HCT116 (cell line): ENCODE results near the gene CLDN17. TPM values are rescaled to one million over a fixed set of nuclear protein-coding genes. Genes with fewer than 3 reads are reported as not detected.

ENCODE experiments used
- ATAC-seq: fragments of 200-7000 bp; cut with Tn5 transposase; 2 replicates; pipeline ENCODE4 v1.9.1; 2020; ENCODE audit warnings: mild to moderate bottlenecking, moderate library complexity
- BruUV-seq: library from RNA; stranded (reverse); fragments of 400-500 nt; replicated peaks from 2 replicates; lab custom pipeline; 2021; lab: Mats Ljungman, UMichigan
- CTCF ChIA-PET: fragments of 300-600 bp; sonication (Branson Sonifier 250); formaldehyde crosslinking; loops from one replicate; lab custom pipeline; 2021; ENCODE audit warnings: antibody characterized with exemption; lab: Charles Lee
- POLR2A ChIA-PET: fragments of 300-600, 350-600 bp; sonication (Branson Sonifier 250); formaldehyde crosslinking; loops from one replicate; lab custom pipeline; 2021; ENCODE audit warnings: antibody characterized with exemption; lab: Charles Lee
- RAD21 ChIA-PET, 2 experiments: fragments of 300-600 bp; sonication (Branson Sonifier 250); formaldehyde crosslinking; loops; one replicate each; lab custom pipeline; 2023; ENCODE audit warnings: low total read pairs in 2 of 2; ENCODE audit not compliant: uncharacterized antibody in 2 of 2, unreplicated experiment in 2 of 2, low non-redundant PET in 1 of 2; lab: Charles Lee
- DNase-seq: peaks from one replicate; pipeline ENCODE4 v3.0.0-alpha.2; 2010; ENCODE audit warnings: low read depth, low spot score
- H2AFZ ChIP-seq: fragments of 200-600 bp; shearing (Covaris generic), sonication (generic); 2 replicates; pipeline ENCODE4 v1.6.1; 2017; ENCODE audit warnings: low read depth, mixed run types, mixed read lengths, antibody characterized with exemption, low read length; ENCODE audit not compliant: poor library complexity, severe bottlenecking
- H3K27ac ChIP-seq: 2 replicates; pipeline ENCODE4 v1.5.1; 2012; ENCODE audit warnings: low read depth, low read length
- H3K27me3 ChIP-seq: fragments of 200-600 bp; sonication (generic); 2 replicates; pipeline ENCODE4 v1.6.1; 2016; ENCODE audit warnings: mixed run types, low read length, mixed read lengths; ENCODE audit not compliant: insufficient read depth
- H3K36me3 ChIP-seq, 2 experiments: fragments of 200-500 bp in 1 of 2; fragments of 200-600 bp in 1 of 2; sonication (Bioruptor generic) in 1 of 2; sonication (generic) in 1 of 2; 2 replicates each; pipeline versions ENCODE4 v1.5.1 to v1.6.1; 2014 to 2016; ENCODE audit warnings: low read length in 2 of 2, inconsistent platforms in 1 of 2, mixed read lengths in 1 of 2, mixed run types in 1 of 2; ENCODE audit not compliant: insufficient read depth in 2 of 2, control insufficient read depth in 1 of 2
- H3K4me1 ChIP-seq, 2 experiments: fragments of 200-600 bp in 1 of 2; sonication (generic) in 1 of 2; 2 replicates each; pipeline versions ENCODE4 v1.5.1 to v1.6.1; 2012 to 2017; ENCODE audit warnings: low read length in 2 of 2, inconsistent platforms in 1 of 2, mild to moderate bottlenecking in 1 of 2, mixed read lengths in 1 of 2, mixed run types in 1 of 2, moderate library complexity in 1 of 2; ENCODE audit not compliant: insufficient read depth in 2 of 2, control insufficient read depth in 1 of 2
- H3K4me2 ChIP-seq: fragments of 200-600 bp; sonication (generic); 2 replicates; pipeline ENCODE4 v1.6.1; 2017; ENCODE audit warnings: mixed run types, low read length, mixed read lengths
- H3K4me3 ChIP-seq, 2 experiments: fragments of 200-600 bp in 1 of 2; sonication (generic) in 1 of 2; replicated peaks in 1 of 2; 2 replicates each; pipeline ENCODE4 v1.5.1; 2011 to 2016; ENCODE audit warnings: low read length in 2 of 2, control low read depth in 1 of 2, low read depth in 1 of 2, mild to moderate bottlenecking in 1 of 2, mixed read lengths in 1 of 2, mixed run types in 1 of 2
- H3K79me2 ChIP-seq: fragments of 200-600 bp; sonication (generic); 2 replicates; pipeline ENCODE4 v1.6.1; 2017; ENCODE audit warnings: mild to moderate bottlenecking, mixed run types, low read length, moderate library complexity, mixed read lengths; ENCODE audit not compliant: insufficient read depth
- H3K9ac ChIP-seq: fragments of 200-600 bp; sonication (generic); 2 replicates; pipeline ENCODE4 v1.6.1; 2016; ENCODE audit warnings: low read length, mixed read lengths
- H3K9me2 ChIP-seq: fragments of 200-600 bp; sonication (generic), shearing (Covaris generic); 2 replicates; pipeline ENCODE4 v1.6.1; 2017; ENCODE audit warnings: mixed run types, mild to moderate bottlenecking, moderate library complexity; ENCODE audit not compliant: insufficient read depth
- H3K9me3 ChIP-seq, 2 experiments: fragments of 200-500 bp in 1 of 2; fragments of 200-600 bp in 1 of 2; sonication (Bioruptor generic) in 1 of 2; sonication (generic) in 1 of 2; 2 replicates each; pipeline ENCODE4 v1.6.1; 2014 to 2017; ENCODE audit warnings: low read length in 2 of 2, mixed read lengths in 2 of 2, inconsistent platforms in 1 of 2, low read depth in 1 of 2, mild to moderate bottlenecking in 1 of 2, mixed run types in 1 of 2, moderate library complexity in 1 of 2; ENCODE audit not compliant: control insufficient read depth in 1 of 2, insufficient read depth in 1 of 2
- H4K20me1 ChIP-seq: fragments of 200-600 bp; sonication (generic), shearing (Covaris generic); 2 replicates; pipeline ENCODE4 v1.6.1; 2017; ENCODE audit warnings: mixed run types, mild to moderate bottlenecking, moderate library complexity; ENCODE audit not compliant: insufficient read depth
- CBX3 ChIP-seq: IDR thresholded peaks from 2 replicates; pipeline ENCODE4 v1.6.1; 2012; ENCODE audit warnings: low read depth
- CEBPB ChIP-seq: IDR thresholded peaks from 2 replicates; pipeline ENCODE4 v1.6.1; 2012; ENCODE audit warnings: low read depth
- EGR1 ChIP-seq: IDR thresholded peaks from 2 replicates; pipeline ENCODE4 v1.6.1; 2012; ENCODE audit warnings: low read depth
- EZH2 ChIP-seq: fragments of 200-600 bp; sonication (generic); IDR thresholded peaks from 2 replicates; pipeline ENCODE4 v1.6.1; 2017; ENCODE audit warnings: antibody characterized with exemption, mixed run types
- POLR2A ChIP-seq: IDR thresholded peaks from 2 replicates; pipeline ENCODE4 v1.7.0; 2011; ENCODE audit warnings: borderline replicate concordance; ENCODE audit not compliant: insufficient read depth, insufficient read length; ENCODE audit errors: extremely low read depth
- POLR2AphosphoS5 ChIP-seq: IDR thresholded peaks from 2 replicates; pipeline ENCODE4 v1.6.1; 2011; ENCODE audit warnings: mild to moderate bottlenecking, low read depth, low read length, moderate library complexity
- SIN3A ChIP-seq: IDR thresholded peaks from 2 replicates; pipeline ENCODE4 v1.6.1; 2012; ENCODE audit warnings: low read depth
- ZFX ChIP-seq: fragments of 450-650 bp; IDR thresholded peaks from 2 replicates; pipeline ENCODE4 v1.6.1; 2017
- ZNF274 ChIP-seq: fragments of 200-500 bp; sonication (Bioruptor generic); IDR thresholded peaks from 2 replicates; pipeline ENCODE4 v1.6.1; 2014; ENCODE audit warnings: mild to moderate bottlenecking, low read depth, low read length, inconsistent platforms
- intact Hi-C: fragments of 100-400 bp; cut with micrococcal nuclease; formaldehyde crosslinking; loops from 2 replicates; pipeline ENCODE4 v1.10.0; 2022
- total RNA-seq: library from RNA; stranded (reverse); gene quantifications from one replicate; pipeline ENCODE4 v1.2.1, GENCODE V29; 2021; ENCODE audit not compliant: unreplicated experiment
- TF ChIP-seq, protein P1 (sequence below), 3 experiments: fragments of 200-600 bp in 1 of 3; sonication (generic) in 1 of 3; IDR thresholded peaks in 2 of 3; conservative IDR thresholded peaks in 1 of 3; 2 replicates each; pipeline ENCODE4 v1.5.1; 2012 to 2017; ENCODE audit warnings: low read depth in 2 of 3, low read length in 2 of 3, antibody characterized with exemption in 1 of 3, borderline replicate concordance in 1 of 3, control low read depth in 1 of 3, mild to moderate bottlenecking in 1 of 3, mixed read lengths in 1 of 3, mixed run types in 1 of 3, moderate library complexity in 1 of 3; ENCODE audit not compliant: insufficient read depth in 1 of 3
- TF ChIP-seq, protein P2 (sequence below): IDR thresholded peaks from 2 replicates; pipeline ENCODE4 v1.6.1; 2011; ENCODE audit warnings: mild to moderate bottlenecking, low read length, moderate library complexity; ENCODE audit not compliant: insufficient replicate concordance; ENCODE audit errors: extremely low read depth
- TF ChIP-seq, protein P3 (sequence below): IDR thresholded peaks from 2 replicates; pipeline ENCODE4 v1.6.1; 2012; ENCODE audit warnings: low read depth

Gene CLDN17
- total RNA-seq, 1 experiment from 2014 or later = not detected

DNA sequence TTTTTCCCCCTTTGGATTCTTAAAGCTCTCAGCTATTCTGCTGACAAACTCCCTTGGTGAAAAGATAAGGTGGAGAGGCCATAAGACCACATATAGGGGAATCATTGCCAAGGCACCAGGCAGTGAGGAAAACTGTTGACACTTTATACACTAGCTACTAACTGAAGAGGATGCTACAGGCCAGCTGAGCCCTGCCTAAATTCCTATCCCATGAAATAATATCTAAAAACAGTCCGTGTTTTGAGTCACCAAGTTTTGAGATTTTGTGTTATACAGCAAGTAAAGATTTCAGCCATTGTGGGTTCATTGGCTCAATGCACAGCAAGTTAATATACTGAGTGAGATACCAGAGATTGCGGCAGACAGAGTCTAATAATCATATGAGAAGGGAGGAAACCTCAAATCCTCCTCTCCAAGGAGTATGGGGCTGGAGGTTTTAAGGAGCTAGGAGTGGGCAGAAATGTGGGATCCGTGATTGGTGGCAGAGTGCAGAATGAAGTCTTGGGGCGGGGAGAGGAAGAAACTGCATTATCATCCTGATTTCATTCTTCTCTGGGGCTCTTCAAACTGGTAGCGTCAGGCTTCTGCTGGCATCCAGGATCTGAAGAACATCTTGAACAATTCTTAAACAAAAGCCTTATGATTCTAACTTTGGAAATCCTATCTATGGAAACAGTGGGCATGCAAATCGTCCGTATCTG, 40.1 kb upstream of the CLDN17 start:
- ChIA-PET POLR2A (no interaction called here), RAD21 (no interaction called here), CTCF (no interaction called here)
- Histone ChIP-seq H3K79me2 (no peaks in the 10 kb centered on the region), H3K4me1 (no peaks in the 10 kb centered on the region), H3K36me3 (no peaks in the 10 kb centered on the region), H3K4me3 (no peak overlapping the region), H3K9me3 (peaks cover 9 to 24% of the 10 kb centered on the region in 2 experiments; a peak in 2 of 4 replicates), H3K27me3 (no peaks in the 10 kb centered on the region), H3K9ac (no peak overlapping the region), H3K9me2 (no peaks in the 10 kb centered on the region), H3K4me2 (no peak overlapping the region), H3K27ac (no peak overlapping the region), H4K20me1 (no peaks in the 10 kb centered on the region), H2AFZ (no peak overlapping the region)
- intact Hi-C loops = no loop called here
- ATAC-seq (no peak), DNase-seq (no peak)
- no TSS peak for BruUV-seq
- TF ChIP-seq CBX3 (no peak), POLR2A (no peak), ZFX (no peak), POLR2AphosphoS5 (no peak)

DNA sequence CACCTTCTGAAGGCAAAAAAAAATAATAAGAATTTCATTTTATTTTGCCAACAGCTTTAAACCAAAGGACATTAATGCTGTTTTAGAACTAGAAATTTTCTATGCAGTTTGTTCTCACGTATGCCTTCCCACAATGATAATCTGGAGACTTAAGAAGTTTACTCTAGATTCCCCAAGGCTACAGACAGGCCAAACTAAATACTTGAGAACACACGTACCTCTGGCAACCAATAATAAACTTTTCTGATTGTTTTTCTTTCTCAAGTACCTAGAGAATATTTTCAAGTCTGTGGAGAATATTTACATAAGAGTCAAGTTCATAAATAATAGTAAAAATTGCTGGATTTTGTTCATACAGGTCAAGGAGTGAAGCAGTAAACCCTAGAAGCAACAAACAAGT, 33.4 kb upstream of the CLDN17 start:
- Histone ChIP-seq H3K4me3 (no peak overlapping the region), H3K4me1 (no peaks in the 10 kb centered on the region), H3K27me3 (no peaks in the 10 kb centered on the region), H4K20me1 (no peaks in the 10 kb centered on the region), H3K9ac (no peak overlapping the region), H3K9me2 (no peaks in the 10 kb centered on the region), H3K79me2 (no peaks in the 10 kb centered on the region), H2AFZ (no peak overlapping the region), H3K4me2 (no peak overlapping the region), H3K36me3 (no peaks in the 10 kb centered on the region), H3K9me3 (peaks cover 4% of the 10 kb centered on the region in 2 experiments; a peak in 2 of 4 replicates), H3K27ac (no peak overlapping the region)
- ChIA-PET RAD21 (no interaction called here), CTCF (no interaction called here), POLR2A (no interaction called here)
- intact Hi-C loops = no loop called here
- BruUV-seq = no TSS peak
- ATAC-seq (no peak), DNase-seq (no peak)
- TF ChIP-seq, protein P1, sequence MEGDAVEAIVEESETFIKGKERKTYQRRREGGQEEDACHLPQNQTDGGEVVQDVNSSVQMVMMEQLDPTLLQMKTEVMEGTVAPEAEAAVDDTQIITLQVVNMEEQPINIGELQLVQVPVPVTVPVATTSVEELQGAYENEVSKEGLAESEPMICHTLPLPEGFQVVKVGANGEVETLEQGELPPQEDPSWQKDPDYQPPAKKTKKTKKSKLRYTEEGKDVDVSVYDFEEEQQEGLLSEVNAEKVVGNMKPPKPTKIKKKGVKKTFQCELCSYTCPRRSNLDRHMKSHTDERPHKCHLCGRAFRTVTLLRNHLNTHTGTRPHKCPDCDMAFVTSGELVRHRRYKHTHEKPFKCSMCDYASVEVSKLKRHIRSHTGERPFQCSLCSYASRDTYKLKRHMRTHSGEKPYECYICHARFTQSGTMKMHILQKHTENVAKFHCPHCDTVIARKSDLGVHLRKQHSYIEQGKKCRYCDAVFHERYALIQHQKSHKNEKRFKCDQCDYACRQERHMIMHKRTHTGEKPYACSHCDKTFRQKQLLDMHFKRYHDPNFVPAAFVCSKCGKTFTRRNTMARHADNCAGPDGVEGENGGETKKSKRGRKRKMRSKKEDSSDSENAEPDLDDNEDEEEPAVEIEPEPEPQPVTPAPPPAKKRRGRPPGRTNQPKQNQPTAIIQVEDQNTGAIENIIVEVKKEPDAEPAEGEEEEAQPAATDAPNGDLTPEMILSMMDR (IDR thresholded peaks at IDR 0.05 in 2 of 3, conservative IDR thresholded peaks at IDR 0.05 in 1 of 3; ENCODE audit: borderline replicate concordance in 1 of 3, insufficient read depth in 1 of 3, low read depth in 2 of 3, low read length in 2 of 3) = no peak
- TF ChIP-seq ZFX (no peak), EZH2 (no peak), ZNF274 (no peak), CEBPB (no peak), CBX3 (no peak), EGR1 (no peak), SIN3A (no peak), POLR2AphosphoS5 (no peak), POLR2A (no peak)
- TF ChIP-seq, protein P2, sequence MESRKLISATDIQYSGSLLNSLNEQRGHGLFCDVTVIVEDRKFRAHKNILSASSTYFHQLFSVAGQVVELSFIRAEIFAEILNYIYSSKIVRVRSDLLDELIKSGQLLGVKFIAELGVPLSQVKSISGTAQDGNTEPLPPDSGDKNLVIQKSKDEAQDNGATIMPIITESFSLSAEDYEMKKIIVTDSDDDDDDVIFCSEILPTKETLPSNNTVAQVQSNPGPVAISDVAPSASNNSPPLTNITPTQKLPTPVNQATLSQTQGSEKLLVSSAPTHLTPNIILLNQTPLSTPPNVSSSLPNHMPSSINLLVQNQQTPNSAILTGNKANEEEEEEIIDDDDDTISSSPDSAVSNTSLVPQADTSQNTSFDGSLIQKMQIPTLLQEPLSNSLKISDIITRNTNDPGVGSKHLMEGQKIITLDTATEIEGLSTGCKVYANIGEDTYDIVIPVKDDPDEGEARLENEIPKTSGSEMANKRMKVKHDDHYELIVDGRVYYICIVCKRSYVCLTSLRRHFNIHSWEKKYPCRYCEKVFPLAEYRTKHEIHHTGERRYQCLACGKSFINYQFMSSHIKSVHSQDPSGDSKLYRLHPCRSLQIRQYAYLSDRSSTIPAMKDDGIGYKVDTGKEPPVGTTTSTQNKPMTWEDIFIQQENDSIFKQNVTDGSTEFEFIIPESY = no peak
- TF ChIP-seq, protein P3, sequence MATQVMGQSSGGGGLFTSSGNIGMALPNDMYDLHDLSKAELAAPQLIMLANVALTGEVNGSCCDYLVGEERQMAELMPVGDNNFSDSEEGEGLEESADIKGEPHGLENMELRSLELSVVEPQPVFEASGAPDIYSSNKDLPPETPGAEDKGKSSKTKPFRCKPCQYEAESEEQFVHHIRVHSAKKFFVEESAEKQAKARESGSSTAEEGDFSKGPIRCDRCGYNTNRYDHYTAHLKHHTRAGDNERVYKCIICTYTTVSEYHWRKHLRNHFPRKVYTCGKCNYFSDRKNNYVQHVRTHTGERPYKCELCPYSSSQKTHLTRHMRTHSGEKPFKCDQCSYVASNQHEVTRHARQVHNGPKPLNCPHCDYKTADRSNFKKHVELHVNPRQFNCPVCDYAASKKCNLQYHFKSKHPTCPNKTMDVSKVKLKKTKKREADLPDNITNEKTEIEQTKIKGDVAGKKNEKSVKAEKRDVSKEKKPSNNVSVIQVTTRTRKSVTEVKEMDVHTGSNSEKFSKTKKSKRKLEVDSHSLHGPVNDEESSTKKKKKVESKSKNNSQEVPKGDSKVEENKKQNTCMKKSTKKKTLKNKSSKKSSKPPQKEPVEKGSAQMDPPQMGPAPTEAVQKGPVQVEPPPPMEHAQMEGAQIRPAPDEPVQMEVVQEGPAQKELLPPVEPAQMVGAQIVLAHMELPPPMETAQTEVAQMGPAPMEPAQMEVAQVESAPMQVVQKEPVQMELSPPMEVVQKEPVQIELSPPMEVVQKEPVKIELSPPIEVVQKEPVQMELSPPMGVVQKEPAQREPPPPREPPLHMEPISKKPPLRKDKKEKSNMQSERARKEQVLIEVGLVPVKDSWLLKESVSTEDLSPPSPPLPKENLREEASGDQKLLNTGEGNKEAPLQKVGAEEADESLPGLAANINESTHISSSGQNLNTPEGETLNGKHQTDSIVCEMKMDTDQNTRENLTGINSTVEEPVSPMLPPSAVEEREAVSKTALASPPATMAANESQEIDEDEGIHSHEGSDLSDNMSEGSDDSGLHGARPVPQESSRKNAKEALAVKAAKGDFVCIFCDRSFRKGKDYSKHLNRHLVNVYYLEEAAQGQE = no peak
